LNCaP clone FGC (cell line): ENCODE measurements around the gene ITPK1.

Source experiments
- DNase-seq: peaks from one replicate; pipeline ENCODE4 v3.0.0-alpha.2; 2011; ENCODE audit warnings: low read depth
- H3K4me3 ChIP-seq: 2 replicates; pipeline ENCODE4 v1.5.1; 2011; ENCODE audit warnings: mild to moderate bottlenecking, low read depth, low read length, control low read depth
- CTCF ChIP-seq: IDR thresholded peaks from 2 replicates; pipeline ENCODE4 v1.5.1; 2012; ENCODE audit warnings: mild to moderate bottlenecking; ENCODE audit not compliant: control insufficient read depth, insufficient read depth; ENCODE audit errors: extremely low read depth

The ITPK1 gene

GRCh38 chr14:93015064-93015463 lies 100.7 kb downstream of the ITPK1 start:
- DNase-seq: no peak
- no peak overlapping the region for H3K4me3 ChIP-seq
- no peak for TF ChIP-seq CTCF

- TF ChIP-seq CTCF: no peak
- DNase-seq: no peak
- H3K4me3 ChIP-seq: no peak overlapping the region
These were observed 101.4 kb downstream of the ITPK1 start for GRCh38 chr14:93014058-93015023.

GRCh38 chr14:93012951-93013719 lies 102.6 kb downstream of the ITPK1 start:
- no peak for DNase-seq
- H3K4me3 ChIP-seq: no peak overlapping the region
- TF ChIP-seq CTCF: no peak

- no peak for DNase-seq
- no peak for TF ChIP-seq CTCF
- H3K4me3 ChIP-seq: no peak overlapping the region
These were observed 103.2 kb downstream of the ITPK1 start for GRCh38 chr14:93012506-93012905.

- H3K4me3 ChIP-seq: no peak overlapping the region
- DNase-seq: peak; percentile 83
- TF ChIP-seq CTCF: 0 out of 2 replicates have a peak, but pooled peaks have one; percentile 7
These were observed 103.9 kb downstream of the ITPK1 start for GRCh38 chr14:93011650-93012325.

- no peak for DNase-seq
- no peak for TF ChIP-seq CTCF
- H3K4me3 ChIP-seq: no peak overlapping the region
These were observed 104.6 kb downstream of the ITPK1 start for GRCh38 chr14:93011141-93011529.
